ENCODE measurements around the gene TIMM22.

The TIMM22 gene

GRCh38 chr17:1022278-1023024 is 25.5 kb downstream of the TIMM22 start:
- no peak for DNase-seq

GRCh38 chr17:1024076-1024475 is 27.1 kb downstream of the TIMM22 start:
- DNase-seq, result no peak

GRCh38 chr17:1025733-1026598 is 29.0 kb downstream of the TIMM22 start:
- no peak for DNase-seq

- no peak for DNase-seq
These were observed 29.7 kb downstream of the TIMM22 start for GRCh38 chr17:1026599-1026975.

- no peak for DNase-seq
These were observed 30.1 kb downstream of the TIMM22 start for GRCh38 chr17:1027044-1027443.

- DNase-seq, result no peak
These were observed 32.4 kb downstream of the TIMM22 start for GRCh38 chr17:1029196-1029921.

- DNase-seq, result no peak
These were observed 33.2 kb downstream of the TIMM22 start for GRCh38 chr17:1029922-1030644.

GRCh38 chr17:1030684-1031532 is 34.0 kb downstream of the TIMM22 start:
- DNase-seq, result no peak

- no peak for DNase-seq
These were observed 34.8 kb downstream of the TIMM22 start for GRCh38 chr17:1031711-1032110.

GRCh38 chr17:1032391-1032790 is 35.5 kb downstream of the TIMM22 start:
- DNase-seq, result no peak

GRCh38 chr17:1033503-1033902 is 36.6 kb downstream of the TIMM22 start:
- no peak for DNase-seq

GRCh38 chr17:1034652-1035210 is 37.8 kb downstream of the TIMM22 start:
- no peak for DNase-seq

- no peak for DNase-seq
These were observed 38.7 kb downstream of the TIMM22 start for GRCh38 chr17:1035546-1036170.

GRCh38 chr17:1036171-1036844 is 39.4 kb downstream of the TIMM22 start:
- DNase-seq, result no peak

- no peak for DNase-seq
These were observed 39.9 kb downstream of the TIMM22 start for GRCh38 chr17:1036845-1037237.

- no peak for DNase-seq
These were observed 40.4 kb downstream of the TIMM22 start for GRCh38 chr17:1037238-1037879.

GRCh38 chr17:1038459-1039122 is 41.7 kb downstream of the TIMM22 start:
- DNase-seq, result no peak

- no peak for DNase-seq
These were observed 42.2 kb downstream of the TIMM22 start for GRCh38 chr17:1039123-1039507.

GRCh38 chr17:1039511-1040215 is 42.7 kb downstream of the TIMM22 start:
- no peak for DNase-seq
